Lung microvascular endothelial cell (primary cell): ENCODE measurements around the gene TAF10. TPM values are rescaled to one million over a fixed set of nuclear protein-coding genes. Genes with fewer than 3 reads are reported as not detected.

Source experiments
- DNase-seq, 2 donors: peaks; one replicate each; pipeline versions ENCODE4 v3.0.0 to v3.0.0-alpha.2; 2010; ENCODE audit warnings: low read depth in 2 of 2
- total RNA-seq: library from RNA; depleted of rRNA; stranded (reverse); fragments of >200 nt; gene quantifications from 2 replicates; pipeline ENCODE4 v1.2.1, GENCODE V29; 2014

Gene TAF10
- total RNA-seq, 1 donor from 2014 or later, result 34.1 TPM

DNA sequence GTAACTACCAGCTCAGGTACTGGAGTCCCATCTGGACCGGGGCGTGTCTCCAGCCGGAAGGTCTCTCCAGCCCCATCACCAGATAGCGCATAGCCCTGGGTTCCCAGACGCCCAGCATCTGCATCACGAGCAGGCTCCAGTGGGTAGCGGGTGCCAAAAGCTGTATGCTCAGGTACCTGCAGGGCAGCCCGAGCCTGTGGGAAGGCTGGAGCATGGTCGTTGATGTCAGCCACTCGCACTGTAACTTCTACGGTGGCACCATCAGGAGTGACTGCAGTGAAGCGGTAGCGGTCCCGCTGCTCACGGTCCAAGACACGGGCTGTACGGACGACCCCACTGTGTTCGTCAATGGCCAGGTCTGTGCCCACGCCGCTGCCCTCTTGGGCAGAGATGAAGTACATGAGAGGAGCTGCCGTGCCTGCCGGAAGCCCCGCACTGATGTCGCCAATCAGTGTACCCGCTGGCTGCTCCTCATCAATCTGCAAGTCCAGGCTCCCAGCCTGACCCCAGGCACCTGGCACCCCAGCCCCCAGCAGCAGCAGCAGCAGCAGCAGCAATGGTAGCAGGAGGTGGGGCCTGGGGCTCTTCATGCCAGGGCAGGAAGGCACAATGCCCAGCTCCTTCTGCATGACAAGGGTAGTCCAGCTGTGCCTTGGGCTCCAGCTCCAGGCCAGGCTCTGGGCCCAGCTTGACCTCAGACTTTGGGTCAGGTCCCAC, 29.1 kb upstream of the TAF10 start:
- no peak for DNase-seq

DNA sequence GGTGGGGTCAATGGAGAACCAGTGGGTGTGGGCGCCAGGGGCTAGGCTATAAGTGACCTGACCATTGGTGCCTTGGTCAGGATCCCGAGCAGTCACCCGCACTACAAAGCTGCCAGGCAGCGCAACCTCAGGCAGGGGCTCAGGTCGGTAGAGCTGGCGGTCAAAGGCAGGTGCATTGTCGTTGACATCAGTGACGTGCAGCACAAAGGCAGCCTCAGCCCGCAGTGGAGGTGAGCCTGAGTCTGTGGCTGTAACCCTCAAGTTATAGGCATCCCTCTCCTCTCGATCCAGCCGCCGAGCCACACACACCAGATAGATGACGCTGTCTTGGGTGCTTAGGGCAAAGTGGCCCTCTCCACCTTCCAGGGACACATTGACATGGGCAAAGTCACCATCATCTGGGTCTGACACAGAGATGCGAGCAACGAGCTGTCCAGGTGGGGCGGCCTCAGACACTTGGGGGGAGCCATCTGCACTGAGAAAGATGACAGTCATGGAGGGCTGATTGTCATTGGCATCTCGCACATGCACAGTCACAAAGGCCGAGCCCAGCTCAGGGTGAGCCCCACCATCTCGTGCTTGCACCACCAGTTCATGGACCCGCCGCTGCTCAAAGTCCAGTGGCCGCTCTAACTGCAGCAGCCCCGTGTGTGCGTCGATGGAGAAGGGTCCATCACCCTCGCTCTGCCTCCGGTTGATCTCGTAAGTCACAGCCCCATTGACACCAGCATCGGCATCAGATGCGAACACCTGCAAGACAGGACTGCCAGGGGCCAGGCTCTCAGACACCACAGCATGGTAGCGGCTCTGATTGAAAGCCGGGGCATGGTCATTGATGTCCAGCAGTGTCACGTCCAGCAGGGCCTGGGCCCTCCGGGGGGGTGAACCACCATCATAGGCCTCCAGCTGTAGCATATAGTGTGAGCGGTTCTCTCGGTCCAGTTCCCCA, 28.3 kb upstream of the TAF10 start:
- no peak for DNase-seq

DNA sequence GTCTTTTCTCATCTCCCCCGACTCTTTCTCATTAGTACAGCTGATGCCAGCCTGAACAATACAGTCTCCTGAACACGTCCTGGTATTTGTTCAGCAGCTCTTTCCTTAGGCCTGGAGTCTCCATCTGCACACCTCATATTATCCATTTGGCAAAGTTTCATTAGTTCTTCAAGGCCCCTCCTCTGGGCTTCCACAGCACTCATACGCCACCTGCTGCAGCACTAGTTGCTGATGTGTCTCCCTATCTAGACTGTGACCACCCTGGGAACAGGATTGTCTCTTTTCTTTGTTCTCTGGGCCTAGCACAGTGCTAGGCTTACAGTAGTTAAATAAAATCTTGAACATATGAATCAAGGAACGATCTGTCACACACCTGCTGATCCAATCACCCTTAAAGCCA, 26.4 kb upstream of the TAF10 start:
- no peak for DNase-seq

DNA sequence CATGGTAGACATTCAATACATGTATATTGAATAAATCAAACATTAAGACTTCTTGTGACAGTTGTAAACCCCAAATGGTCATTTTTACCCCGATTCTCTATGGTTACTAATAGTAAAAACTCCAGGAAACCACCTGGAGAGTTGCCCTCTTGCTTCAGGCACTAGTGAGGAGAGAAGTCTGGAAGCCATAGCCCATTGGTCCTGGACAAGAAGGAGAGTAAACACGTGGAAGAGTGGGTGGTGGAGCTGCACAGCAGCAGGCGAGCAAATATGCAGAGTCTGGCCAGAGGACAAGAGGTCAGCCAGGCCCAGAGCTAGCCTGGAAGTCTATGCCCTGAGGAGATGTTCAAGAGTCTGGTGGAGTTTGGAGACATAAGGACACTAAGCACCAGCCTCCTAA, 25.9 kb upstream of the TAF10 start:
- peak in 1 of 2 donors; percentile 28 for DNase-seq

DNA sequence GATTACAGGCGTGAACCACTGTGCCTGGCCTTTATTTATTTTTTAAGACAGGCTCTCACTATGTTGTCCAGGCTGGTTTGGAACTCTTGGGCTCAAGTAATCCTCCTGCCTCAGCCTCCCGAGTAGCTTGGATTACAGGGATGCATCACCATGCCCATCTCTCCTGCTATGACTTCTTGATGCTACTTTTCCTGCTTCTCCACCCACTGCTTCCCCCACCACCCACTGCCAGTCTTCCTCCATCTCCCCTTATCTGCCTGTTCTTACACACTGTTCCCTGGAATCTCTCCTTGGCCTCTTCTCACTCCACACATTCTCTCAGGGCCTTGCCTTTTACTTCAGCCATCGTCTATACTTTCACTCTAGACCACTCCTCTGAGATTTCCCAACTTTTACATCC, 24.5 kb upstream of the TAF10 start:
- no peak for DNase-seq

DNA sequence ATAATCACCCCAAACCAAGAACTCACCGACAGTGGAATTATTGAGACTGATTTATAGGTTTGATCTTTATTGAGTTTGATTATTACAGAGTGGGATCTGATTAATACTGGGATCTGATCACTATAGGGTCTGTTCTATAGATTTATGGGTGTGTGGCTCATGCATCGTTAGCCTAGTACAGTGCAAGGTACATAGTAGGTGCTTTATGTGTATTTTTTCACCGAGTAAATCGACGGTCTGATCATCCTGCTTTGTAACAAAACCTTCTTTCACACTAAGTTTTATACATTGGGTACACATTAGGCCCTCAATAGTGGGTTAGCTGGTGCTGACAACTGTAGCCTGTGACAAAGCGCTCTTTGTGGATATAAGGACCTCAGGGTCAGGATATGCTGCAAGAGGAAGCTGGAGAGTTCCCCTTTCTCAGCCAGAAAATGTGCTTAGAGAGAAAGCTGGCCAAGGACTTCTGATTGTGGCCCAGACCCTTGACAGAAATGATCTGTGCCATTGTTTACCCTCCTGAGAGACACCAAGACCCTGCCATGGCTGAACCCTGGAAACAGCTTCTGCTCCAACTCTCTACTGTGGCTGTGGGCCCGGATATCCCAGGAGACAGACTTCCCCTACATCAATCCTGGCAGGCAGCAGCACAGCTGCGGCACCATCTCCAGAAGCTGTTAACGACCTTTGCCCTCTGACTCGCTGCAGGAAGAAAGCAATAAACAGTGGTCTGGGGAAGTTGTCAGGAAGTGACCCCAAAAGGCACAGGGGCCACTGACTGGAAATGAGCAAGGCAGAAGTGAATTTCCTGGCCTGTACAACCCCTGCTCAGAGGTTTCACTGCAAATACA, 23.3 kb upstream of the TAF10 start:
- DNase-seq, result peak; percentile 84 to 98

DNA sequence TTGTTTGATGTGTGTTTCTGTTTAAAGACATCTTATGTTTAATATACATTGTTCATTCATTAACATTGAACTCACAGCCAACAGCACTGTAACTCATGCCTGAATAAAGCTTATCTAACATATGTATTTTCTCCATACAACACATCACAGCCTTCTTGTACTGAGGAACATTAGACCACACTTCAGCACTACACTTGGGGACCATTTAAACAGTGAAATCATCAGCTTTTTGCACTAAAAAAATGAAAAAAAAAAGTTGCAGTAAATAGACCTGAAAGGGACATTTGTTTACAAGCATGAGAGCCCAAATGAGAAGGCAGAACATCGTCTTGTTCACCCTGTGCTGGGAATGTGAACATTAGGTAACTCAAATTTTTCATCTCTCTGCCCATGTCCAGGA, 22.5 kb upstream of the TAF10 start:
- DNase-seq, result no peak

DNA sequence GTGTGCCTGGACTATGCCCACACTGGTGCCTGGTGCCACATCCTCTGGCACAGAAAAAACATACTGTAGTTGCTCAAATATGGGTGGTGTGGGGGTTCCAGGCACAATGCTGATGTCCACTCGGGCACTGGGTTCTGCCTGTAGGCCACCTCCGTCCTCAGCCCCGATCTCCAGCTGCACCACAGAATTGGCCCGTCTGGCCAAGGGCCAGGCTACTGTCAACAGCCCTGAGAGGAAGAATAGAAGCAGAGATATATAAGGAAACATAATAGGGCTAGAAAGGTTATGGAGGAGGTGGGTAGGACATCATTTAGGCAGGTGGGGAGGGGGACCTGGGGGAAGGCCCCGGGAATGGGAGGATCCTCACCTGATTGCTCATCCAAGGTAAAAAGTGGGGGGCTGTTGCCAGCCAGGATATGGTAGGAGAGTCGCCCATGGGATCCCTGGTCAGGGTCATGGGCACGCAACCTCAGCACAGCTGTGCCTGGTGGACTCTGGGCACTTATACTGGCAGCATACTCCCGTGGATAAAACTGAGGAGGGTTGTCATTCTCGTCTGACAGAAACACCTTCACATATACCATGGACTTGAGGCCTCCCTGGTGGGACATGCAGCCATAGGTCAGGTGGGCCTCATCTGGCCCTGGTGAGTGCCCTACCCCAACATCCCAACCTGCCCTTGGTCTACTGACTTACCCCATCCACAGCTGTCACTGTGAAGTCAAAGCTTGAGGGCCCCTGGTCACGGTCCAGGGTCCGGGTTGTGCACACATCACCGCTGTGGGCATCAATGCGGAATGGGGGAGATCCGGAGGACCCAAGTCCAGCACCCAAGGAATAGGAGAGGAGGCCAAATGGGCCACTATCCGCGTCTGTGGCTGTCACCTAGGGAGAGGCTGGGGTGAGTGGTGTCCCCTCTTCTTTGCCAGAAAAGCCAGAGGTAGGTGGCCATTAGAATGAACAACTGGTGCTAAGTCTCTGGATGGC, 21.7 kb upstream of the TAF10 start:
- DNase-seq, result no peak

DNA sequence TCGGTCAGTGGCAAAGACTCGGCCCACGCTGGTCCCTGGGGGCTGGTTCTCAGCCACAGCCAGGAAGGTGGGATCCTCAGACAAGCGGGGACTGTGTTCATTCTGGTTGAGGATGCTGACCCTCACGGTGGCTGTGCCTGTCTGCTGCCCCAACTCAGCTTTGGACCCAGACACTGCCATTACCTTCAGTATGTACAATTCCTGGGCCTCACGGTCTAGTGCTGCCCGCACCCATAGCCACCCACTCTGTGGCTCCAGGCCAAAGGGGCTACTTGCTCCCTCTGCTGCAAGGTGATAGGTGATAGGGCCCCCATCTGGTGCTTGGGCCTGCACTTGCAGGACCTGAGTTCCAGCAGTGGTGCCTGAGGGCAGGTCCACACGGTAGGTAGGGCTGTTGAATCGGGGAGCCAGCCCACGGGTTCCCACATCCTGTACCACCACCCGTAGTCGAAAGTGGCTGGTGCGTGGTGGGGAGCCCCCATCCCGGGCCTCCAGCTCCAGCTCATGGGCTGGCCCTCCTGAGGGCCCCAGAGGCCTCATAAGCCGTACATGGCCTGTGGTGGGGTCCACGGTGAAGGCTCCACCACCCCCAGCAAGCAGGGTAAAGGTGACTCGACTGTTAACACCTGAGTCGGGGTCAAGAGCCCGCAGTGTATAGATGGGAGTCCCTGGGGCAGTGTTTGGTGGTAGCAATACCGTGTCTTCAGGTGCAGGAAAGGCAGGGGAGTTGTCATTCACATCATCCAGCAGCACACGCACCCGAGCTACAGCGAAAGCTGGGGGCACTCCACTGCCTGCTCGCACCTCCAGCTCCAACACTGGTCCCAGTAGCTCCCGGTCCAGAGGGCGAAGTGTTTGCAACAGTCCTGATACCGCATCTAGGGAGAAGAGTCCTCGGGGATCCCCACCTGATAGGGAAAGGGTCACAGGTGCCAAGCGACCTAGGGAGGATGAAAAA, 20.4 kb upstream of the TAF10 start:
- no peak for DNase-seq

DNA sequence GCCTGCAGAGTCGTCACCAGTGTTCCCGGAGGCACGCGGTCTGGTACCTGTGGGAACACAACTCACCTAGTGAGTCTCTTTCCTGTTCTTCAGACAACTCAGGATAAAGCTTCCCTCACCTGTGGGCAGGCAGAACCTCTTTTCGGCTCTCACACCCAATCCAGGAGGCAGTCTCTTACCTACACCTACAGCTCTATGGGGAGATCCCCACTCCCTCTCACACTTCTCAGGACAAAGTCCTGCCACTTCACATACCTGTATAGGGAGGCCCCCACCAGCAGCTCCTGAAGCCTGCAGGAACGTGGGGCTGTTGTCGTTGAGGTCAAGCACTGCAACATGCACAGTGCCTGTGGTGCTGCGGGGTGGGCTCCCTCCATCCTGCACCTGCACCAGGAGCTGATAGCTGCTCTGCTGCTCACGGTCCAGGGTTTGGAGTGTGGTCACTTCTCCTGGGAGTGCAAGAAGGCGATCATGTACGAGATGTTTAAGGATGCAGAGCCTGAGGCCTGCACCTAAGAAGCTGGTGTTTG, 19.4 kb upstream of the TAF10 start:
- no peak for DNase-seq

DNA sequence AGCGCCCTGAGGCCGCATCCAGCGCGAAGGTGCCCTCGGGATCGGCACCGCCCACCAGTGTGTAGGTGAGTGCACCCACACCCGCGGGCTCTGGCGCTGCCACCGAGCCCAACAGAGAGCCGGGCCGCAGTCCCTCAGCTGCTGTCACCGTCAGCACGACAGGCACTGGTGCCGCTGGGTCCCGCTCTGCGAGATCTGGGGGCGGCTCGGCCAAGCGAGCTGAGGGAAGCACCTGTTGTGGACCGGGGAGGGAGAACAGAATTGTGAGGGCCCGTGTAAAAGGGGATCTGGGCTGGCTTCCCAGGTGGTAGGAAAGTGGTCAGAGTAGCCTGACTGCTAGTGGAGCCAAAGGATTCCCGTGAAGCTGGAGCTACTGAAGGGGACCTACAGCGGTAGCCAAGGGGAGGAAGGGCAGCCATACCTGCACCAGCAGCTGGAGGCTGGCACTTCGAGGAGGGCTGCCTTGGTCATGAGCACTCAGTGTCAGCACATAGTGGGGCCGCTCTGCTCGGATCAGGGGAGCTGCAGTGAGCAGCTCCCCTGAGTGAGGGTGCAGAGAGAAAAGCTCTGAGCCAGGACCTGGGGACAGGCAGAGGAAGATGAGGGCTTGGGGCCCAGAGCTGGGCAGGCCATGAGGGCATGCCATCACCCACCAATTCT, 18.7 kb upstream of the TAF10 start:
- no peak for DNase-seq

DNA sequence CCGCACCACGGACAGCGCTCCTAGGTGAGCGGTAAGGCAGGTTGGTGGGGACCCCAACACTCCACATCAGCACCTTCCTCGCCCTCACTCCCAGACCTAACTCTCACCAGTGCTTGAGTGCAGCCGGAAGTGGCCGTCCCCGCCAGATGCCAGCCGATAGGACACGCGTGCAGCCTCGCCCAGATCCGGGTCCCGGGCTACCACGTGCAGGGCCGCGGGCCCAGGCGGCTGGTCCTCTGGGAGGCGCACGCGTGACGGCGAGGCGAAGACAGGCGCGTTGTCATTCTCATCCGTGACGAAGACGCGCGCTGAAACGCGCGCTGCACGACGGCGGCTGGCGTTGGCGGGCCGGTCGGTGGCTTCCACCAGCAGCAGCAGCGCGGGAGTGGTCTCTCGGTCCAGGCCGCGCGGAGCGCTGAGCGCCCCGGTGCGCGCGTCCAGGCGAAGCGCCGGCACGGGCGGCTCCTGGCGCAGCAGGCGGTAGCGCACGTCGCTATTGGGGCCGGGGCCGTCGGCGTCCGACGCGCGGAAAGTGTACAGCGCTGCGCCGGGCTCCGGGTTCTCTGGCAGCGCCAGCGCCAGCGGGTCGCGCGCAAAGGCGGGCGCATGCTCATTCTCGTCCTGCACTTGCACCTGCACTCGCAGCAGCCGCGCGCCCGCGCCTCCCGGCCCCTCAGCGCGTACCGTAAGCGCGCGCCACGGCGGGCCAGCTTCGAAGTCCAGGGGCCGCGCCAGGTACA, 18.0 kb upstream of the TAF10 start:
- DNase-seq, result no peak

DNA sequence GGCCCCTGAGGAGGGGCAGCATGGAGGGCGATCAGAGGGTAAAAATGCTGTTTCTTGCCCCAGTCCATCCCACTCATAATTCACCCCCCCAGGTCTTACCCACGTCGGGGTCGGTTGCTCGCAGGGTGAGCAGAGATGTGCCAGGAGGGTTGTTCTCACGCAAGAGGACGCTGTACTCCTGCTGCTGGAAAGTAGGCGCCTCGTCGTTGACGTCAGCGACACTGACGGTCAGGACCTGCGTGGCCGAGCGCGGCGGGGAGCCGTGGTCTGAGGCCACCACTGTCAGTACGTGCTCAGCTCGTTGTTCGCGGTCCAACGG, 17.5 kb upstream of the TAF10 start:
- no peak for DNase-seq

DNA sequence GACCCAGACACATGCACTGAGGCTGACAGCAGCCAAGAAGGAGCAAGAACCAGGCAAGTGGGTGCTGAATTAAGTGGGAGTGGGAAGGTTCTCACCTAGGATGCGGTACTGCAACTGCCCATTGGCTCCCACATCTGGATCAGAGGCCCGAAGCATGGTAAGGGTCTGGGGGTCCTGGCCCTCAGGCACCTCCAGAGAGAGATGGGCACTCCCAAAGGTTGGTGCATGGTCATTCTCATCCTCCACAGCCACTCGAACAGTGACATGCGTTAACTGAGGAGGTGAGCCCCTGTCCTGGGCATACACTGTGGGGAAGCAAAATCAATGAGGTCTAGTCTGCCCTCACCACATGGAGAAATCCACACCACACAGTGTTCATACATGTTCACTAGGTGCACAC, 16.5 kb upstream of the TAF10 start:
- no peak for DNase-seq

DNA sequence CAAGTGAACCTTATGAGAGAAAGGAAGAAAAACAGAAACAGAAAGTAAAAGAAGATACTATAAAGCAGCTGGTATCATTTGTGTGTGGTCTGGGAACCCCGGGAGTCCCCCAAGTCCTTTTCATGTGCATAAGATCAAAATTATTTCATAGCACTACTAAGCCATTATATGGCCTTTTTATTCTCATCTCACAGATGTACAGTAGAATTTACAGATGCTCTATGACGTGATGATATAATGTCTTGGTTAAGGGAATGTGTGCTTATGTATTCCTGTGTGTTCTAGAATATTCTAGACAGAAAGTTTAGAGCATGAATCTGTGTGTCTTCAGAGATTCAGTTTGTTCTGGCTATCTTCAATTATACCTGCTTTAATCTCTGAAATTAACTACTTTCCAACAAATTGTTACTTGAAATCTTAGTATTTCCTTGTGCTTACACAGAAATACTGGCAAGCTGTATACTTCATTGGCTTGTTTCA, 15.8 kb upstream of the TAF10 start:
- no peak for DNase-seq

DNA sequence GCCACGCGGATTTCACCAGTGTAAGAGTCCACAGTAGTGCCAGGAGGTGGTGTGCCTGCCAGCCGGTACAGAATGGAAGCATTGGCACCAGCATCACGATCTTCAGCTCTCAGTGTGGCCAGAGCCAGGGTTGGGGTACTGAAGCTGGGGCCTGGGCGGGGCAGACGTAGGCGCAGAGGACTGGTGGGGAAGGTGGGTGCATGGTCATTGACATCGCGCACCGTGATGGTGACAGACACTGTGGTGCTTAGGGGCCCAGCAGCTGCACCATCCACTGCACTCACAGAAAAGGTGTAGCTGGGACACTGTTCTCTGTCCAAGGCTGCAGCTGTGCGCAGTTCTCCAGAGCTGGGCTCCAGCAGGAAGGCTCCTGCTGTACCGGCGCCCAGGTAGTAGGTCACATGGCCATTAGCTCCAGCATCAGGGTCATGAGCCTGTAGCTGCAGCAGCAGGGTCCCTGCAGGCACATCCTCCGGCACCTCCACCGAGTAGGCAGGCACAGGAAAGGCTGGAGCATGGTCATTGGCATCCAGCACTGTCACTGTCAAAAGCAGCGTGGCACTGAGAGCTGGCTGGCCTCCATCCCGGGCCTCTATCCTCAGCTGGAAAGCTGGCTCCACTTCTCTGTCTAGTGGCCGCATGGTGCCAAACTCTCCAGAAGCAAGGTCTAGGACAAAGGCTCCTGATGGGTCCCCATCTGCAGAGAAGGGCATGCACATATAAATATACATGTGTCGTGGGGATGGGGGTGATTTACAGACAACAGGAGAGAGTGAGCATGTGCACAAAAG, 15.2 kb upstream of the TAF10 start:
- no peak for DNase-seq

DNA sequence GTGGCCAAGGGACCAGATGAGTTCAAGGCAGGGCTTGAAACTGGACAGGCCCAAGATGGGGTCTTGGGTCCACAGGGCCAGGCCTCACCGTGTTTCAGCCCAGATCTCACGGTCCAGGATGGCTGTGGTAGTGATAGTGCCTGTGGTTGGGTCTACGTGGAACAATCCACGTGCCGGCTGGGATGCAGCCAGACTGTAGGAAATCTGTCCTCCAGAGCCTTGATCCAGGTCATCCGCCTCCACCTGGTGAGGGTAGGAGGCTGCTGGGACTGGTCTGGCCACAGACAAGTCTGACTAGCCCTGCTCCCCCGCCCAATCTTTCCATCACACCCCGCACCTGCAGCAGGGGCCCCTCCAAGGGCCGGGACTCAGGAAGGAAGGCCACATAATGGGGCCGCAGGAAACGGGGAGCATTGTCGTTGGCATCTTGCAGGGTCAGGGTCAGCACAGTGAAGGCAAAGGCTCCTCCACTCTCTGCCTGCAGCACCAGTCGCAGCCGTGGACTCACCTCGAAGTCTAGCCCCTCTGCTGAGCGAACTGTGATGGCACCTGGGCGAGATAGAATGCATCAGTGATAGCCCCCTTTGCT, 13.9 kb upstream of the TAF10 start:
- no peak for DNase-seq
